NCI-H748 treated with DMSO at 0.1 percent for 48 hours (cell line): ENCODE data around the gene LRRC55.
A peak's percentile ranks its signal among the peaks of the same experiment; 100 is the strongest.

Experiments used
- DNase-seq: peaks from one replicate; lab custom pipeline; 2025; lab: John Stamatoyannopoulos, UW

LRRC55 gene

DNA sequence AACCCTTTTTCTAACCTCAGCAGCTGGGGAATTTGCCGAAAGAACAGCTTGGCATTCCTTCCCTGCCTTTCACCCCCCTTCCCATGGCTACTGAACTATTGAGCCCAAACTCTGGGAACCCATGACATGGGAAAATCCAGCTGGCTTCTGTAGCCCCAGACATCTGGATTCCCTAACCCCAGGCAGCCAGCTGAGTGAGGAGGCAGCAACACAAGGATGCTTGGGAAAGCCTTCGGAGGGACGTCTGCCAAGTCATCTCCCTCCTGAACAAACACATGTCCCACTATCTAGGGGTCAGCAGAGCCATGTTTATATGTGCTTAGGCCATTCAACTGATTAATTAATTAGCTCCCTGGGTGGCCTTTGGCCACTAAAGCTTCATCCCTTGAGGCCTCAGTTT lies 21.6 kb downstream of the LRRC55 start:
- no peak for DNase-seq

DNA sequence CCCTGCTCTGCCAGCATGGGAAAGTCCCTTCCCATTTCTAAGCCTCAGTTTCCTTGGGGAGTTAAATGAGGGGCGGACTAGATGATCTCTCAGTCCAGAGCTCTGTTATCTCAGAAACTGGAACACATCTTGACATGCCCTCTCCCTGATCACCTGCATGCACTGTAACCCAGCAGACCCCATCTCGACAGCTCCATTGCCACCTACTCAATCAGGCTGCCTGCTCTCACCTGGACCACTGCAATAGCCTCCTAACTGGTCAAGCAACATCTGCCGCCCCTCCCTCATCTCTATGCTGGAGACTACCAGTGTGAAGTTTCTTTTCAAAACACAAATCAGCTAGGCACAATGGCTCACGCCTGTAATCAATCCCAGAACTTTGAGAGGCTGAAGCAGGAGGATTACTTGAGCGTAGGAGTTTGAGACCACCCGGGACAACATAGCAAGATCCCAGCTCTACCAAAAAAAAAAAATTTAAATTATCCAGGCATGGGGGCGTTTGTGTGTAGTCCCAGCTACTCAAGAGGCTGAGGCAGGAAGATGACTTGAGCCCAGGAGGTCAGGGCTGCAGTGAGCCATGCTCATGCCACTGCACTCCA lies 22.2 kb downstream of the LRRC55 start:
- no peak for DNase-seq

DNA sequence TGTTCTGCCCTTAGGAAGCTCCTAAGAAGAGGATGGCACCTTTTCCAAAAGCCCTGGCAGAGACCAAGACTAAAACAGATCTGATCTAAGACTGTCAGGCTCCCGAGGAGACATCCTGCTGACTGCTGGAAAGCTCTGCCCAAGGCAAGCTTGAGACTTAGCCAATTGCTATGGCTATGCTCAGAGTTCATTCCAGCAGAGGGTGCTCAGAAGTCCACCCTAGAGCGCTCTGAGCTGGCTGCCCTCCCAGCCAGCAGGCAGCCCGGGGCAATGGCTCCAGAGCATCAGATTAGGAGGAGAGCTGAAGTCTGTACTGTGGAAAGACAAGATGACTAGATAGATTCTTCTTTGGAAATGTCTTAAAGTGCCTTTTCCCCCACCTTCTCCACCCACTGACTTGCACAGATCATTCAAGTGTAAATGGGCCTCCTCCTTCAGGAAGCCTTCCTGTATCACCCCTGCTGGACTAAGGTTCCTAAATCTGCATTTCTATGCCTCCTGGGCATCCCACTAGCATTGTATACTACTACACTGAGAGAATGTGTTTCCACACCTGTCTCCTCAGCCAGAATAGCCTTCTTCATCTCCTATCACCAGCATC lies 23.4 kb downstream of the LRRC55 start:
- no peak for DNase-seq

- DNase-seq, result no peak
Measured at GRCh38 chr11:57207168-57207567, 25.4 kb downstream of the LRRC55 start.

- no peak for DNase-seq
Measured at GRCh38 chr11:57210781-57211180, 29.0 kb downstream of the LRRC55 start.

DNA sequence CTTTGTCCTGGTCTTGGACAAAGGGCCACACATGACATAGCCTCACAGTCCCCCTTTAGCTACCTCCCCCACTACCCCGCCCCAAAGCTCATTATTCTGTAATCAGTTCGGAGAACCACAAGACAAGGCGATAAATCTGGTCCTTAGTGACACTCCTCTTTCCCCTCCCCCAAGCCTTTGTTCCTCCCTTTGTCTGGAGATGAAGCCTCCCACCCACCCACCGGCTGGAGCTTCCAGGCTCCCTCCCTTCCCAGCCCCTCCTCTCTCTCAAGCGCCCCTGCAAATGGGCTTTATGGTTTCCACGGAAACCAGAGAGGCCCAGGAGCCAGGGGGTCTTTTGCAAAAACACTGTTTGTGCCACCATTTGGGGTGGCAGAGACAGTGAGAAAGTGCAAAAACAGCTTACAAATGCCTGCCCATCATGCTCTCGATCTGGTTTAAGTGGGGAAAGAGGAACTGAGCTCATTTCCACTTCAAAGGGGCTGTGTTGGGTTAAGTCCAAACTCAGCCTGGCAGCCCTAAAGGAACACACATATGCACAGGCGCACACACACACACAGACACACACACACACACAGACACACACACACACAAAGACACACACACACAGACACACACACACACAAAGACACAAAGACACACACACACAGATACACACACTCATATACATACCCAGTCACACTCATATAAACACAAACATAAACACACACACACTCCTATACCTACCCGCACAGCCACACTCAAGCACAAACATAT lies 31.8 kb downstream of the LRRC55 start:
- peak; percentile 61 for DNase-seq

GRCh38 chr11:57214098-57214417 lies 32.3 kb downstream of the LRRC55 start:
- DNase-seq, result no peak

DNA sequence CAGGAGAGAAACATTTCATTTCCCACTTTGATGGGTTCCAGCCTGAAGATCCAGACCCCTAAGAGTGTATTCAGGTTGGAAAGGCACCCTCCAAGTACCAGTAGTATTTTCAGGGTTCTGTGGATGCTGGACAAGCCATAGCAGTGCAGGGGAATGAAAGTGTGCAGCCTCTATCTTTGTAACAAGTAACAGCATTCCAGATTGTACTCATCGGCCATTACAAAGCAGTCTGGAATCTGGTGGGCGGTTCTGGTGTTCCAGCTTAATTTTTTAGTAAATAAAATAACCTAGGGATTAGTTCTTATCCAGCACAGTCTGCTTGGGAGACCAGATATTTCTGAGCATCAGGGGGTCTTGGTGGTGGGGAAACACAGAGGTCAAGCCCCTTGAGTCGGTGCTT lies 32.7 kb downstream of the LRRC55 start:
- no peak for DNase-seq

- DNase-seq, result no peak
Measured at GRCh38 chr11:57216463-57216862, 34.7 kb downstream of the LRRC55 start.

DNA sequence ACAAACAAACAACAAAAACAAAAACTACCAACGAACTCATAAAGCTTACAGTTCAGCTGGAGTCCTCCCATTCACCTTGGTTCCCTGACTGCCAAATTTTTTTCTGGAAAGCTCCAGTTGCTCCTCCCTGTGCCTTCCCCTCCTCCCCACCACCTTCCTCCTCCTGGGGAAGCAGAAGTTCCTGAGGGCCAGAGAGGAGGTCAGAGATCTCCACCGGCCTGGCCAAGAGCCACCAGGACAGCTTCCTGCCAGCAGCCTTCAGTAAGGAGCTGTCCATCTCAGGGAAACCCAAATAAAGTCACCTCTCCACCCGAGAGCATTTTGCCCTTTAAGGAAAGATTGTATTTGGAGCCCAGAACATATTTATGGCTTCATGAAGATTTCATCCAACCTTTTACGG lies 35.3 kb downstream of the LRRC55 start:
- DNase-seq, result no peak

- DNase-seq, result no peak
Measured at GRCh38 chr11:57219021-57219627, 37.4 kb downstream of the LRRC55 start.

GRCh38 chr11:57222239-57222638 lies 40.5 kb downstream of the LRRC55 start:
- no peak for DNase-seq

- DNase-seq, result no peak
Measured at GRCh38 chr11:57223601-57224000, 41.8 kb downstream of the LRRC55 start.

- DNase-seq, result no peak
Measured at GRCh38 chr11:57224128-57224527, 42.4 kb downstream of the LRRC55 start.

- DNase-seq, result no peak
Measured at GRCh38 chr11:57224537-57224936, 42.8 kb downstream of the LRRC55 start.

DNA sequence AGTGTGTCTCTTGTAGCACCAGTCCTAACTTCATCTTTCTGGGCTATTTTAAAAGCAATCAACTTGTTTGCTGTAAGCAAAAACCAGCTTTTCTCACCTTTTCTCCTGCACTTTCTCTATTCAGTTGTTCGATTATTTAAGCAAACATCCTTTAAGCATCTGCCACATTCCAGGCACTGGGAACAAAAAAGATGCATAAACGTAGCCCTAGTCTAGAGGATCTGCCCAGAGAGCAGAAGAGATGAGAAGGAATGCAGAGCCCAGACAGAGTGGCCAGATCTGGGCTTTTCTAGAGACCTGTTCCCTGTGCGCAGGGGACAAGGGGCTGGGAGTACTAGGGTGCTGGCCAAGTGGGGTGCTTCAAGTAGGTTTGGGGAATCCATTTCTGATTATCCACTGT lies 46.8 kb downstream of the LRRC55 start:
- no peak for DNase-seq

GRCh38 chr11:57230316-57230715 lies 48.6 kb downstream of the LRRC55 start:
- DNase-seq, result no peak

DNA sequence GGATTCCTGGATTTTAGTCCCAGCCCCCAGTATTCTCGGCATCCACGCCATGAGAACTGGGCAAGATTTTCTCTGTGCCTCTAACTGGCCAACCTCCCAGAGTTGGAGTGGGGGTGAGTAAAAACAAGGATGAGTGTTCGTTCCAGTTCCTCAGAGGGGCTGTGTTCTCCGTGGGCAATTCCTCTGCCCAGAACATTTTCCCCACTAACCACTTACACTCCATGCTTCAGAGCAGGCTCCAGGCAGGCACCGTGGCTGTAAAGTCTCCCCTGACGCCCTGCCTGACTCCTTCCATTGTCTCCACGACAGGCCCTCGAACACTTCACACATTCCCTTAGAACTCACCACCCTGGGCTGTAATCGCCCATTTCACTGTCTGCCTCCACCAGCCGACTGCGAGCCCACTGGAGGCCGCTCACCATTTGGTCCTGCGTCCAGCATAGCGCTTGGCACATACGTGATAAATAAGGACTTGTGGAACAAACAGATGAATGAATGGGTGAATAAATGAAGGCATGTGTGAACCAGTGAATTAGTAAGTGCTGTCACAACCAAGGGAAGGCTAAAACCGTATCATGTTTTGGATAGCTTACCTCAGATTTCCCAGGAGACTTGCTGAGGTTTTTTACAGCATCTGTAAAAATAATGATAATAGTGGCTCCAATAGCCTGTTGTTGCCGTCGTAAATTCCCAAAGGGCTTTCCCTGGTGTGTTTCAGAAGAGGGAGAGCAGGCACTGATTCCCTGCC lies 49.2 kb downstream of the LRRC55 start:
- no peak for DNase-seq

DNA sequence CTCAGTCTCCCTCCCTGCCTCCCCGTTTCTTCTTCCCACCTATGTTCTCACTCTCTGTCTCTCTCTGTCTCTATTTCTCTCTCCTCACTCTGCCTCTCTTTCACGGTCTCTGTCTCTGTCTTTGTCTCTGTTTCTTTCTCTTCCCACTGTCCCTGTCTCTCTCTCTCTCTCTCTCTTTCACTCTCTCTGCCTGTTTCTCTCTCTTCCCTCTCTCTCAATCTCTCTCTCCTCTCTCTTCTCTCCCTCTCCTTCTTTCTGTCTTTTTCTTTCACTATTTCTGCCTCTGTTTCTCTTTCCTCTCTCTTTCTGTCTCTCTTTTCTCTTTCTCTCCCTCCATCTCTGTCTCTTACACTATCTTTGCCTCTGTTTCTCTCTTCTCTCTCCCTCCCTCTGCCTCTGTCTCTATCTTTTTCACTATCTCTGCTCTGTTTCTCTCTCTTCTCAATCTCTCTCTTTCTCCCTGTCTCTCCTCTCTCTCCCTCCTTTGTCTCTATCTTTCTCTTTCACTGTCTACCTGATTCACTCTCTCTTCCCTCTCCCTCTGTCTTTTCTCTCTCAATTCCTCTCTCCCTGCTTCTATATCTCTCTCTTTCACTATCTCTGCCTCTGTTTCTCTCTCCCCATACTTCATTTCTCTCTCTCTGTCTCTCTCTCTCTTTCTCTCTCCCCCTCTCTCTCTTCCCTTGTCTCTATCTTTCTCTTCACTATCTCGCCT lies 49.9 kb downstream of the LRRC55 start:
- DNase-seq, result no peak

GRCh38 chr11:57233702-57234101 lies 51.9 kb downstream of the LRRC55 start:
- no peak for DNase-seq

- DNase-seq, result no peak
Measured at GRCh38 chr11:57235761-57236703, 54.3 kb downstream of the LRRC55 start.
